ENCODE results near the gene MAP3K4.

- TF ChIP-seq CTCF (IDR thresholded peaks at IDR 0.05) (no peak), POLR2AphosphoS5 (IDR thresholded peaks at IDR 0.05) (no peak), POLR2A (IDR thresholded peaks at IDR 0.05) (no peak), EP300 (IDR thresholded peaks at IDR 0.05; ENCODE audit: low read depth) (no peak)
These were observed 67.2 kb downstream of the MAP3K4 start for GRCh38 chr6:161058741-161059140.
